Esophagus muscularis mucosa (tissue), 4 donors: Measurements from ENCODE around the gene IL4R.

Source experiments
- CTCF ChIP-seq, 3 experiments: fragments of 200-600 bp in 2 of 3; fragments of 450-650 bp in 1 of 3; sonication (generic) in 2 of 3; IDR thresholded peaks; one replicate each; pipeline ENCODE4 v1.5.1; 2017 to 2019; ENCODE audit warnings: antibody characterized with exemption in 3 of 3, mild to moderate bottlenecking in 2 of 3, moderate library complexity in 1 of 3
- EP300 ChIP-seq: sonication (generic); formaldehyde crosslinking; IDR thresholded peaks from one replicate; pipeline ENCODE4 v1.6.1; 2017; ENCODE audit warnings: antibody characterized with exemption
- POLR2A ChIP-seq: fragments of 450-650 bp; IDR thresholded peaks from one replicate; pipeline ENCODE4 v1.6.1; 2017; ENCODE audit warnings: antibody characterized with exemption, moderate library complexity, mild to moderate bottlenecking, low read depth
- POLR2AphosphoS5 ChIP-seq, 2 donors: sonication (generic); formaldehyde crosslinking; IDR thresholded peaks; one replicate each; pipeline ENCODE4 v1.6.1; 2017; ENCODE audit warnings: antibody characterized with exemption in 2 of 2

- no peak for TF ChIP-seq POLR2A
- TF ChIP-seq CTCF (IDR thresholded peaks at IDR 0.05), result no peak
- no peak for TF ChIP-seq POLR2AphosphoS5 (IDR thresholded peaks at IDR 0.05)
- TF ChIP-seq EP300, result no peak
These were observed 23.2 kb upstream of the IL4R start for GRCh38 chr16:27290562-27290961.
